Measurements from ENCODE around the gene FNTB.

DNA sequence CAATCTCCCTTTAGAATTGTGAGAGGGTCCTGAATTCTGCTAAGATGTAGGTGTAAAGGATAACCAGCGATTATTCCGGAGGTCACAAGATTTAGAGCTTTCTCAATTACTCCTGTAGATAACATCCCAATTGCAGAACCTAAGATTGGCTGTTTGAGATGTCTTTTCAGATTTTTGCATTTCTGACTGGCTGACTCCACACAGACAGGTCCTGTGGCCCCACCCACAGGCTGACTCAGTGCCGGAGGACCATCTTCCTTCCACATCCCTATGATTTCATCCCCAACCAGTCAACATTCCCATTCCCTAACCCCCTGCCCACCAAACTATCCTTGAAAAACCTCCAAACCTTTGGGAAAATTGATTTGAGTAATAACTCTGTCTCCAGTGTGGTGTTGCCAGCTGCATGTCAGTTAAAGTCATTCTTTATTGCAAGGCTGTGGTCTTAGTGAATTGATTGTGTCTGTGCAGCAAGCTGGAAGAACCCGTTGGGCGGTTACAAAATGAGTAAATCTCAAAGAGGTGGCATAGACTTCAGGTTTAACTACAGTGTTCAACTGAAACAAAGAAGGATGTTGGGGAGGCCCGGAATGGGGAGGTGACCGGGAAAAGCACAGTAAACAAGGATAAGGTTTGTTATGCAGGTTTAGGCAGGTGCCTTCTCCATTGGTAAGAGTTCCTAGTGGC, 10.6 kb downstream of the FNTB start:
- TF ChIP-seq, protein P1, sequence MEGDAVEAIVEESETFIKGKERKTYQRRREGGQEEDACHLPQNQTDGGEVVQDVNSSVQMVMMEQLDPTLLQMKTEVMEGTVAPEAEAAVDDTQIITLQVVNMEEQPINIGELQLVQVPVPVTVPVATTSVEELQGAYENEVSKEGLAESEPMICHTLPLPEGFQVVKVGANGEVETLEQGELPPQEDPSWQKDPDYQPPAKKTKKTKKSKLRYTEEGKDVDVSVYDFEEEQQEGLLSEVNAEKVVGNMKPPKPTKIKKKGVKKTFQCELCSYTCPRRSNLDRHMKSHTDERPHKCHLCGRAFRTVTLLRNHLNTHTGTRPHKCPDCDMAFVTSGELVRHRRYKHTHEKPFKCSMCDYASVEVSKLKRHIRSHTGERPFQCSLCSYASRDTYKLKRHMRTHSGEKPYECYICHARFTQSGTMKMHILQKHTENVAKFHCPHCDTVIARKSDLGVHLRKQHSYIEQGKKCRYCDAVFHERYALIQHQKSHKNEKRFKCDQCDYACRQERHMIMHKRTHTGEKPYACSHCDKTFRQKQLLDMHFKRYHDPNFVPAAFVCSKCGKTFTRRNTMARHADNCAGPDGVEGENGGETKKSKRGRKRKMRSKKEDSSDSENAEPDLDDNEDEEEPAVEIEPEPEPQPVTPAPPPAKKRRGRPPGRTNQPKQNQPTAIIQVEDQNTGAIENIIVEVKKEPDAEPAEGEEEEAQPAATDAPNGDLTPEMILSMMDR (IDR thresholded peaks at IDR 0.05): no peak
- TF ChIP-seq EZH2 (IDR thresholded peaks at IDR 0.05; ENCODE audit: borderline replicate concordance, insufficient read depth, low read depth, low read length, poor library complexity, severe bottlenecking): no peak
